Peyer's patch (tissue), 4 donors: ENCODE data around the gene KAZN. TPM values are rescaled to one million over a fixed set of nuclear protein-coding genes. Genes with fewer than 3 reads are reported as not detected.

Experiments
- DNase-seq, 3 donors: peaks; one replicate each; pipeline ENCODE4 v3.0.0-alpha.2; 2017 to 2019
- H3K27ac ChIP-seq, 4 donors: fragments of 200-600 bp; sonication (generic); one replicate each; pipeline ENCODE4 v1.5.1; 2016 to 2019
- H3K27me3 ChIP-seq, 2 donors: fragments of 200-600 bp; sonication (generic); one replicate each; pipeline ENCODE4 v1.5.1; 2019
- H3K36me3 ChIP-seq, 3 donors: fragments of 200-600 bp; sonication (generic); one replicate each; pipeline ENCODE4 v1.5.1; 2016 to 2019
- H3K4me1 ChIP-seq, 4 donors: fragments of 200-600 bp; sonication (generic); one replicate each; pipeline ENCODE4 v1.5.1; 2016 to 2019
- H3K4me3 ChIP-seq, 4 donors: fragments of 200-600 bp; sonication (generic); 1 replicate in 3 of 4; 2 replicates in 1 of 4; pipeline ENCODE4 v1.5.1; 2016 to 2019; ENCODE audit warnings: mild to moderate bottlenecking in 1 of 4
- H3K9me3 ChIP-seq, 4 donors: fragments of 200-600 bp; sonication (generic); one replicate each; pipeline ENCODE4 v1.5.1; 2016 to 2019; ENCODE audit warnings: mild to moderate bottlenecking in 1 of 4
- POLR2A ChIP-seq, 2 donors: fragments of 450-650 bp; IDR thresholded peaks; one replicate each; pipeline ENCODE4 v1.5.1; 2017; ENCODE audit warnings: antibody characterized with exemption in 2 of 2, mild to moderate bottlenecking in 2 of 2, moderate library complexity in 2 of 2
- total RNA-seq, 4 donors: library from RNA; depleted of rRNA; stranded (reverse); fragments of >200 nt; gene quantifications; one replicate each; pipeline ENCODE4 v1.1.0, GENCODE V29; 2016
- TF ChIP-seq, protein P1 (sequence below), 6 experiments: fragments of 450-650 bp in 4 of 6; fragments of 200-600 bp in 2 of 6; sonication (generic) in 1 of 6; IDR thresholded peaks; one replicate each; pipeline ENCODE4 v1.5.1; 2017 to 2019; ENCODE audit warnings: antibody characterized with exemption in 6 of 6, mild to moderate bottlenecking in 3 of 6, moderate library complexity in 1 of 6

KAZN gene
- total RNA-seq, 4 donors from 2014 or later, result 14.9 to 25.5 (median 21.7) TPM

GRCh38 chr1:15117671-15118325 lies 519.3 kb downstream of the KAZN start:
- H3K9me3 ChIP-seq, result no peaks in the 10 kb centered on the region
- TF ChIP-seq POLR2A (IDR thresholded peaks at IDR 0.05), result no peak
- TF ChIP-seq, protein P1, sequence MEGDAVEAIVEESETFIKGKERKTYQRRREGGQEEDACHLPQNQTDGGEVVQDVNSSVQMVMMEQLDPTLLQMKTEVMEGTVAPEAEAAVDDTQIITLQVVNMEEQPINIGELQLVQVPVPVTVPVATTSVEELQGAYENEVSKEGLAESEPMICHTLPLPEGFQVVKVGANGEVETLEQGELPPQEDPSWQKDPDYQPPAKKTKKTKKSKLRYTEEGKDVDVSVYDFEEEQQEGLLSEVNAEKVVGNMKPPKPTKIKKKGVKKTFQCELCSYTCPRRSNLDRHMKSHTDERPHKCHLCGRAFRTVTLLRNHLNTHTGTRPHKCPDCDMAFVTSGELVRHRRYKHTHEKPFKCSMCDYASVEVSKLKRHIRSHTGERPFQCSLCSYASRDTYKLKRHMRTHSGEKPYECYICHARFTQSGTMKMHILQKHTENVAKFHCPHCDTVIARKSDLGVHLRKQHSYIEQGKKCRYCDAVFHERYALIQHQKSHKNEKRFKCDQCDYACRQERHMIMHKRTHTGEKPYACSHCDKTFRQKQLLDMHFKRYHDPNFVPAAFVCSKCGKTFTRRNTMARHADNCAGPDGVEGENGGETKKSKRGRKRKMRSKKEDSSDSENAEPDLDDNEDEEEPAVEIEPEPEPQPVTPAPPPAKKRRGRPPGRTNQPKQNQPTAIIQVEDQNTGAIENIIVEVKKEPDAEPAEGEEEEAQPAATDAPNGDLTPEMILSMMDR (IDR thresholded peaks at IDR 0.05), result no peak
- no peak overlapping the region for H3K27ac ChIP-seq
- no peaks in the 10 kb centered on the region for H3K27me3 ChIP-seq
- no peak overlapping the region for H3K4me3 ChIP-seq
- no peaks in the 10 kb centered on the region for H3K4me1 ChIP-seq
- no peaks in the 10 kb centered on the region for H3K36me3 ChIP-seq
- no peak for DNase-seq

DNA sequence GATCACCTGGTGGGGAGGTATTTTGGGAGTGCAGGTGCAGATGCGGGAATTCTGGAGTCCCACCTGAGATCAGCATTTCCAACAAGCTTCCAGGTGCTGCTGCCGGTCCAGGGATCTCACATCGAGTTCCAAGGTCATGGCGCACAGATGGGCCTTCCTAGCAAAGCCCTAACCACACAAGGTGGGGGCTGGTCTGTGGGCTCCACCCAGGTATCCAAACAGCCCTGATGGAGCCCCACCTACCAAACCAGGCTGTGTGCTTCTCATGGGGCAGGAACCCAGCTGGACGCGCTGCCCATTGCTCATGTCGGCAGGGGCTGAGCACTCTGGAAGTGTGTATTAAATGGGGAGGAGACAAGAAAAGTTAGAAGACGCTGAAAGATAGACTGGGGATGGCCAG lies 520.1 kb downstream of the KAZN start:
- H3K4me3 ChIP-seq, result no peak overlapping the region
- no peaks in the 10 kb centered on the region for H3K9me3 ChIP-seq
- H3K27ac ChIP-seq, result no peak overlapping the region
- no peaks in the 10 kb centered on the region for H3K36me3 ChIP-seq
- H3K27me3 ChIP-seq, result no peaks in the 10 kb centered on the region
- no peak for TF ChIP-seq POLR2A (IDR thresholded peaks at IDR 0.05)
- TF ChIP-seq, protein P1 (IDR thresholded peaks at IDR 0.05), result no peak
- DNase-seq, result no peak
- H3K4me1 ChIP-seq, result no peaks in the 10 kb centered on the region

- Histone ChIP-seq H3K4me1 (no peaks in the 10 kb centered on the region), H3K9me3 (no peaks in the 10 kb centered on the region), H3K27ac (no peak overlapping the region), H3K4me3 (no peak overlapping the region), H3K27me3 (no peaks in the 10 kb centered on the region), H3K36me3 (no peaks in the 10 kb centered on the region)
- no peak for DNase-seq
- TF ChIP-seq POLR2A (IDR thresholded peaks at IDR 0.05), result no peak
- TF ChIP-seq, protein P1 (IDR thresholded peaks at IDR 0.05), result no peak
These were observed 521.9 kb downstream of the KAZN start for GRCh38 chr1:15120251-15120945.

DNA sequence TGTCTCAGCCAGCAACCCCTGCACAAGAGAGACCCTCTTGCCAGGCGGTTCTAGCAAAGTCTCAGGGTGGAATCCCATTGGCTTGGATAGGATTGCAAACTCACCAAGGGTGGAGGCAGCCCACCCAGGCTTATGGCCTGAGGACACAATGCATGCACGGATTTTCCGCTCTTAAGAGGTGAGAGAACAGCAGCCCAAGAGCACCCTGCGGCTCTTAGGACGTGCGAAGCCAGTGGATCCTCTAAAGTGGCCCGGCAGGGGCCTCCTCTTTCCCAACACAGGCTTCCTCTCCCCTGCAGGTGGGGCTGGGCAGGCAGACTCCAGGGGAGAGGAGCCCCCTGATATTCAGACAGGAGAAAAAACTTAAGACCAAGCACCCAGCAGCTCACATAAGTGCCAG lies 523.8 kb downstream of the KAZN start:
- no peaks in the 10 kb centered on the region for H3K4me1 ChIP-seq
- H3K36me3 ChIP-seq, result no peaks in the 10 kb centered on the region
- DNase-seq, result no peak
- H3K27ac ChIP-seq, result no peak overlapping the region
- H3K27me3 ChIP-seq, result no peaks in the 10 kb centered on the region
- no peaks in the 10 kb centered on the region for H3K9me3 ChIP-seq
- TF ChIP-seq, protein P1 (IDR thresholded peaks at IDR 0.05), result no peak
- no peak for TF ChIP-seq POLR2A (IDR thresholded peaks at IDR 0.05)
- no peak overlapping the region for H3K4me3 ChIP-seq

DNA sequence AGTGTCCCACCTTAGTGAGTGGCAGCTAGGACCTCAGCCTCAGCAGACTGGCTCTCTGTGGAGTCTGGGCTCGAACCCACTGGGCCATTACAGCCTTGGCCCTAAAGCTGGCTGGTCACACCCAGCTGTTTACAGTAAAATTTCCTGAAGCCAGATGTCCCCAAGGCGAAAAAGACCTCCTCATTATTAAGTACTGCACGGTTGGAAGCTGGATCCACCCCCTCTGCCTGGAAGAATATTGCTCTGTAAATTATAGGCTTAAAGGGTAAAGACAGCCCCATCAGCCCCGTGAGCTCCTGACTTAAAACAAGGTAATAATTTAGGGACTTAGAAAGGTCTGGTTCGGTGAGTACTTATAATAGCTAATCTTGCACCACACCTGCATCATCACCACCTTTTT lies 524.8 kb downstream of the KAZN start:
- Histone ChIP-seq H3K27ac (no peak overlapping the region), H3K9me3 (no peaks in the 10 kb centered on the region), H3K4me1 (no peaks in the 10 kb centered on the region), H3K27me3 (no peaks in the 10 kb centered on the region), H3K36me3 (no peaks in the 10 kb centered on the region), H3K4me3 (no peak overlapping the region)
- no peak for DNase-seq
- TF ChIP-seq, protein P1 (IDR thresholded peaks at IDR 0.05), result no peak
- no peak for TF ChIP-seq POLR2A (IDR thresholded peaks at IDR 0.05)
